K562 (cell line): Measurements from ENCODE around the gene GDF15. TPM values are rescaled to one million over a fixed set of nuclear protein-coding genes. Genes with fewer than 3 reads are reported as not detected.

ENCODE experiments used
- CAMTA2 ChIP-seq: fragments of 250-450 bp; sonication (Bioruptor Pico); conservative IDR thresholded peaks from 2 replicates; pipeline ENCODE4 v1.5.1; 2022
- CREBBP ChIP-seq: IDR thresholded peaks from one replicate; pipeline ENCODE4 v1.6.1; 2012; ENCODE audit warnings: low read depth, mild to moderate bottlenecking, control low read depth, inconsistent platforms, low read length
- ESRRA ChIP-seq: fragments of 450-650 bp; IDR thresholded peaks from 2 replicates; pipeline ENCODE4 v1.6.1; 2014; ENCODE audit warnings: low read depth, mild to moderate bottlenecking, moderate library complexity, borderline replicate concordance
- GABPA ChIP-seq: fragments of 200-800 bp; sonication (Bioruptor generic); conservative IDR thresholded peaks from 2 replicates; pipeline ENCODE4 v1.6.1; 2016; ENCODE audit warnings: low read depth, missing genetic modification characterization, missing compliant biosample characterization
- ILK ChIP-seq: fragments of 450-650 bp; IDR thresholded peaks from 2 replicates; pipeline ENCODE4 v1.6.1; 2016; ENCODE audit warnings: missing genetic modification characterization, low read depth, mild to moderate bottlenecking, missing compliant biosample characterization, moderate library complexity, borderline replicate concordance
- JUN ChIP-seq, 2 experiments: sonication (generic) in 1 of 2; formaldehyde crosslinking in 1 of 2; IDR thresholded peaks; 2 replicates each; pipeline versions ENCODE4 v1.6.1 to v1.8.0; 2012 to 2022; ENCODE audit warnings: borderline replicate concordance in 2 of 2, mild to moderate bottlenecking in 2 of 2, improper control_type of control experiment in 1 of 2, low read depth in 1 of 2, low read length in 1 of 2, missing genetic modification reagents in 1 of 2
- RBFOX2 ChIP-seq: fragments of 200-400 bp; formaldehyde crosslinking; IDR thresholded peaks from 2 replicates; pipeline ENCODE4 v1.6.1; 2017; ENCODE audit warnings: low read depth, mild to moderate bottlenecking, low read length, moderate library complexity
- SETDB1 ChIP-seq: IDR thresholded peaks from one replicate; pipeline ENCODE4 v1.6.1; 2012; ENCODE audit warnings: low read length, control low read depth, inconsistent platforms
- SMARCC2 ChIP-seq: fragments of 450-650 bp; IDR thresholded peaks from 2 replicates; pipeline ENCODE4 v1.6.1; 2017; ENCODE audit warnings: antibody characterized with exemption, moderate library complexity, mild to moderate bottlenecking, low read depth
- SNRNP70 ChIP-seq: fragments of 200-400 bp; formaldehyde crosslinking; optimal IDR thresholded peaks from 2 replicates; pipeline ENCODE3; 2017; ENCODE audit warnings: low read depth, low read length
- SRSF7 ChIP-seq: fragments of 200-400 bp; formaldehyde crosslinking; optimal IDR thresholded peaks from 2 replicates; pipeline ENCODE3; 2017; ENCODE audit warnings: mild to moderate bottlenecking, low read depth, low read length
- SUPT5H ChIP-seq: fragments of 450-650 bp; IDR thresholded peaks from 2 replicates; pipeline ENCODE4 v1.6.1; 2016
- TAF15 ChIP-seq: fragments of 200-400 bp; formaldehyde crosslinking; IDR thresholded peaks from 2 replicates; pipeline ENCODE4 v1.6.1; 2017; ENCODE audit warnings: mild to moderate bottlenecking, low read depth, low read length, moderate library complexity
- TEAD4 ChIP-seq, 2 experiments: sonication (generic) in 1 of 2; formaldehyde crosslinking in 1 of 2; IDR thresholded peaks; 2 replicates each; pipeline versions ENCODE4 v1.6.1 to v1.8.0; 2012 to 2022; ENCODE audit warnings: borderline replicate concordance in 1 of 2, inconsistent platforms in 1 of 2, low read length in 1 of 2, mild to moderate bottlenecking in 1 of 2, missing genetic modification reagents in 1 of 2
- TFAM ChIP-seq: fragments of 250-450 bp; sonication (Bioruptor Pico); conservative IDR thresholded peaks from 2 replicates; pipeline ENCODE4 v1.5.0; 2021; ENCODE audit warnings: mild to moderate bottlenecking, moderate library complexity
- ZBTB8A ChIP-seq: fragments of 450-650 bp; IDR thresholded peaks from 2 replicates; pipeline ENCODE4 v1.6.1; 2018; ENCODE audit warnings: mild to moderate bottlenecking, moderate library complexity; ENCODE audit not compliant: partially characterized antibody
- ZNF124 ChIP-seq: sonication (generic); formaldehyde crosslinking; IDR thresholded peaks from 2 replicates; pipeline ENCODE4 v1.8.1; 2022; ENCODE audit warnings: missing genetic modification reagents
- ZNF174 ChIP-seq: fragments of 250-450 bp; sonication (Bioruptor Pico); IDR thresholded peaks from 2 replicates; pipeline ENCODE4 v1.4.0; 2020; ENCODE audit warnings: mild to moderate bottlenecking
- ZNF445 ChIP-seq: fragments of 250-450 bp; sonication (Bioruptor Pico); IDR thresholded peaks from 2 replicates; pipeline ENCODE4 v1.4.0; 2020; ENCODE audit warnings: low read depth, mild to moderate bottlenecking, moderate library complexity
- ZNF717 ChIP-seq: fragments of 250-450 bp; sonication (Bioruptor Pico); IDR thresholded peaks from 2 replicates; pipeline ENCODE4 v1.5.0; 2021
- polyA plus RNA-seq, 8 experiments: library from polyadenylated mRNA; depleted of rRNA in 4 of 8; stranded (reverse) in 5 of 8; unstranded in 3 of 8; fragments of >200 nt; fragmentation: Nextera tagmentation in 2 of 8; fragmentation: Illumina TruSeq in 1 of 8; extraction: Ambion mirVana in 2 of 8; extraction: Trizol in 1 of 8; gene quantifications; 2 replicates each; pipeline versions ENCODE4 v1.2.1 to v1.2.3, GENCODE V29; 2011 to 2014; ENCODE audit warnings: inconsistent platforms in 1 of 8, missing spikeins in 1 of 8
- total RNA-seq, 7 experiments: library from RNA; depleted of rRNA in 6 of 7; stranded (reverse); fragments of >200 nt in 6 of 7; fragmentation: Illumina TruSeq in 2 of 7; extraction: Trizol in 2 of 7; gene quantifications; 2 replicates each; pipeline versions ENCODE4 v1.2.1 to v1.2.3, GENCODE V29; 2011 to 2021; ENCODE audit warnings: low replicate concordance in 1 of 7
- TF ChIP-seq, protein P1 (sequence below): fragments of 250-450 bp; sonication (Bioruptor Pico); IDR thresholded peaks from 2 replicates; pipeline ENCODE4 v1.8.0; 2022; ENCODE audit warnings: inconsistent platforms
- TF ChIP-seq, protein P2 (sequence below): fragments of 250-450 bp; sonication (Bioruptor Pico); IDR thresholded peaks from 2 replicates; pipeline ENCODE4 v1.8.0; 2021; ENCODE audit warnings: moderate library complexity, mild to moderate bottlenecking, inconsistent platforms
- TF ChIP-seq, protein P3 (sequence below): sonication (generic); formaldehyde crosslinking; IDR thresholded peaks from 2 replicates; pipeline ENCODE4 v1.4.0; 2020; ENCODE audit warnings: mild to moderate bottlenecking, missing genetic modification reagents

The GDF15 gene
- total and polyA plus RNA-seq, 9 of the 15 experiments (the other 6 are each of a cell fraction or from before 2014, with no cell fraction given), result 2.3 to 82.4 (median 12.5) TPM

DNA sequence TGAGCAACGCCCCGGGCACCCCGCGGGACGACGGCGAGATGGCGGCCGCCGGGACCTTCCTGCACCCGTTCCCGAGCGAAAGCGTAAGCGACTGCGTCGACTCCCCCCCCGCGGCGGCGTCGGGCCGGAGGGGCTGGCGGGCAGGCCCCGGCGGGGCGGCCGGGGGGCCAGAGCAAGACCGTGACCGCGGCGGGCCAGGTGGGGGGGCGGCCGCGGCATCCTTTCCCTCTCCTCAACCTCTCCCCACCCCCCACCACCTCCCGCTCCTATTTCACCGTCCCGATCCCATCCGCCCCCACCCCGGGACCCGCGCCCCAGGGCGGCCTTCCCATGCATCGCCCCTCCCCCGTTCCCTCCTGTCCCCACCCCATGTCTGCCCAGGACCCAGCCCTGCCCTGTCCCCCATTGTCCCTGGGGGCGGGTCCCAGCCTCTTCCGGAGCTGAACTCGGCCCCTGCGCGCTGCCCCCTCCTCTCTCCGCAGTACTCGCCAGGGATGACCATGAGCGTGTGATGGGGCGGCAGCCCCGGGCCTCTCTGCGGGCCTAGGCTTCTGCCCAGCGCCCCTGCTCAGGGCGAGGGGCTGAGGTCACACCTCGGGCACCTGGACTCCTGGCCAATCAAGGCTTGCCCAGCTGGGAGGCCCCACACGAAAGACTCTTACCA, 47.9 kb downstream of the GDF15 start (continued):
- TF ChIP-seq, protein P1, sequence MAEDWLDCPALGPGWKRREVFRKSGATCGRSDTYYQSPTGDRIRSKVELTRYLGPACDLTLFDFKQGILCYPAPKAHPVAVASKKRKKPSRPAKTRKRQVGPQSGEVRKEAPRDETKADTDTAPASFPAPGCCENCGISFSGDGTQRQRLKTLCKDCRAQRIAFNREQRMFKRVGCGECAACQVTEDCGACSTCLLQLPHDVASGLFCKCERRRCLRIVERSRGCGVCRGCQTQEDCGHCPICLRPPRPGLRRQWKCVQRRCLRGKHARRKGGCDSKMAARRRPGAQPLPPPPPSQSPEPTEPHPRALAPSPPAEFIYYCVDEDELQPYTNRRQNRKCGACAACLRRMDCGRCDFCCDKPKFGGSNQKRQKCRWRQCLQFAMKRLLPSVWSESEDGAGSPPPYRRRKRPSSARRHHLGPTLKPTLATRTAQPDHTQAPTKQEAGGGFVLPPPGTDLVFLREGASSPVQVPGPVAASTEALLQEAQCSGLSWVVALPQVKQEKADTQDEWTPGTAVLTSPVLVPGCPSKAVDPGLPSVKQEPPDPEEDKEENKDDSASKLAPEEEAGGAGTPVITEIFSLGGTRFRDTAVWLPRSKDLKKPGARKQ (CRISPR knock-in tag), result no peak
- TF ChIP-seq TFAM (CRISPR knock-in tag) (no peak), SRSF7 (no peak), JUN (IDR thresholded peaks at IDR 0.05; ENCODE audit: borderline replicate concordance, low read depth, low read length) (no peak), JUN (CRISPR knock-in tag; IDR thresholded peaks at IDR 0.05; ENCODE audit: borderline replicate concordance) (no peak), ZNF124 (CRISPR knock-in tag) (no peak), ILK (tag) (no peak), TEAD4 (IDR thresholded peaks at IDR 0.05; ENCODE audit: low read length) (no peak), TEAD4 (CRISPR knock-in tag; IDR thresholded peaks at IDR 0.05; ENCODE audit: borderline replicate concordance) (no peak), TAF15 (no peak), CREBBP (no peak), ZBTB8A (no peak), GABPA (tag) (no peak), RBFOX2 (peak; percentile 37), ESRRA (no peak), SNRNP70 (no peak), SETDB1 (no peak), SMARCC2 (no peak), ZNF445 (CRISPR knock-in tag) (no peak), ZNF717 (CRISPR knock-in tag) (0 out of 2 replicates have a peak, but pooled peaks have one; percentile 56), SUPT5H (peak; percentile 77; the same call in 1 of the 2 replicates), CAMTA2 (CRISPR knock-in tag) (peak; percentile 31; the same call in 1 of the 2 replicates), ZNF174 (CRISPR knock-in tag) (no peak)
- TF ChIP-seq, protein P2, sequence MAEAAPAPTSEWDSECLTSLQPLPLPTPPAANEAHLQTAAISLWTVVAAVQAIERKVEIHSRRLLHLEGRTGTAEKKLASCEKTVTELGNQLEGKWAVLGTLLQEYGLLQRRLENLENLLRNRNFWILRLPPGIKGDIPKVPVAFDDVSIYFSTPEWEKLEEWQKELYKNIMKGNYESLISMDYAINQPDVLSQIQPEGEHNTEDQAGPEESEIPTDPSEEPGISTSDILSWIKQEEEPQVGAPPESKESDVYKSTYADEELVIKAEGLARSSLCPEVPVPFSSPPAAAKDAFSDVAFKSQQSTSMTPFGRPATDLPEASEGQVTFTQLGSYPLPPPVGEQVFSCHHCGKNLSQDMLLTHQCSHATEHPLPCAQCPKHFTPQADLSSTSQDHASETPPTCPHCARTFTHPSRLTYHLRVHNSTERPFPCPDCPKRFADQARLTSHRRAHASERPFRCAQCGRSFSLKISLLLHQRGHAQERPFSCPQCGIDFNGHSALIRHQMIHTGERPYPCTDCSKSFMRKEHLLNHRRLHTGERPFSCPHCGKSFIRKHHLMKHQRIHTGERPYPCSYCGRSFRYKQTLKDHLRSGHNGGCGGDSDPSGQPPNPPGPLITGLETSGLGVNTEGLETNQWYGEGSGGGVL (CRISPR knock-in tag), result no peak
- TF ChIP-seq, protein P3, sequence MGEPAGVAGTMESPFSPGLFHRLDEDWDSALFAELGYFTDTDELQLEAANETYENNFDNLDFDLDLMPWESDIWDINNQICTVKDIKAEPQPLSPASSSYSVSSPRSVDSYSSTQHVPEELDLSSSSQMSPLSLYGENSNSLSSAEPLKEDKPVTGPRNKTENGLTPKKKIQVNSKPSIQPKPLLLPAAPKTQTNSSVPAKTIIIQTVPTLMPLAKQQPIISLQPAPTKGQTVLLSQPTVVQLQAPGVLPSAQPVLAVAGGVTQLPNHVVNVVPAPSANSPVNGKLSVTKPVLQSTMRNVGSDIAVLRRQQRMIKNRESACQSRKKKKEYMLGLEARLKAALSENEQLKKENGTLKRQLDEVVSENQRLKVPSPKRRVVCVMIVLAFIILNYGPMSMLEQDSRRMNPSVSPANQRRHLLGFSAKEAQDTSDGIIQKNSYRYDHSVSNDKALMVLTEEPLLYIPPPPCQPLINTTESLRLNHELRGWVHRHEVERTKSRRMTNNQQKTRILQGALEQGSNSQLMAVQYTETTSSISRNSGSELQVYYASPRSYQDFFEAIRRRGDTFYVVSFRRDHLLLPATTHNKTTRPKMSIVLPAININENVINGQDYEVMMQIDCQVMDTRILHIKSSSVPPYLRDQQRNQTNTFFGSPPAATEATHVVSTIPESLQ (CRISPR knock-in tag), result no peak
